SW480 (cell line): Measurements from ENCODE around the gene YTHDF2.
"Not testable (repeated sequence)": the region's sequence is repeated elsewhere in the genome, so short reads cannot be mapped to it uniquely, and the experiment has no call there.

Experiments
- DNase-seq: peaks from one replicate; pipeline ENCODE4 v3.0.0-alpha.2; 2016; ENCODE audit warnings: low spot score

YTHDF2 gene

GRCh38 chr1:28736450-28737306 lies at the start of gene YTHDF2:
Gene YTHDF2 (plus strand): TSS chr1:28736940. CDS start chr1:28737121, 181 bp downstream.
- DNase-seq = peak; percentile 94

- DNase-seq = not testable (repeated sequence)
These were observed 45.1 kb upstream of the YTHDF2 start for GRCh38 chr1:28691627-28692026.

DNA sequence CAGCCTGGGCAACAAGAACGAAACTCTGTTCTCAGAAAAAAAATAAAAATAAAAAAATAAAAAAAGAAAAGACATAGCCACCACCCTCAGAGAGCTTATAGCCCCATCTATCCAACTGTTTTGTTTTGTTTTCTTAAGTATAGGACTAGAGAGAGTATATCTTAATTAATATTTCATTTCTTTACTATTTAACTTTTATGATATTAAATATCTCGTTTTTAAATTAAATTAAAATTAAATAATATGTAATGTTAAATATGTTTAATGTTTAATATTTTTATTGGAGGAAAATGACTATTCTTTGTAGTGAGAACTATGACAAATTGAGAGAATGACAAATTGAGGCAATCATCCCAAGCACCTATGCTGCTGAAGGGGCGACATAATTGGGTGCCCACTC lies 33.1 kb upstream of the YTHDF2 start:
- DNase-seq = no peak

GRCh38 chr1:28716336-28716735 lies 20.4 kb upstream of the YTHDF2 start:
- DNase-seq = no peak

DNA sequence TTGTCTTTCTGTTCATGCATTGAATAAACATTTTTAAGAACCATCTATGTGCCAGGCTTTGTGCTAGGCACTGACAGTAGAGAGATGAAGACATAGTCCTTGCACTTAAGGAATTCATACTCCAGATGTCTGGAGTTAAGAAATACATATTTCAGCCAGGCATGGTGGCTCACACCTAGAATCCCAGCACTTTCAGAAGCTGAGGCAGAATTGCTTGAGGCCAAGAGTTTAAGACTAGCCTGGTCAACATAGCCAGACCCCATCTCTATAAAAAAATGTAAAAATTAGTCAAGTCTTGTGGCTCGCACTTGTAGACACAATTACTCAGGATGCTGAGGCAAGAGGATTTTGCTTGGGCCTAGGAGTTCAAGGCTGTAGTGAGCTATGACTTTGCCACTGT lies 18.6 kb upstream of the YTHDF2 start:
- no peak for DNase-seq

DNA sequence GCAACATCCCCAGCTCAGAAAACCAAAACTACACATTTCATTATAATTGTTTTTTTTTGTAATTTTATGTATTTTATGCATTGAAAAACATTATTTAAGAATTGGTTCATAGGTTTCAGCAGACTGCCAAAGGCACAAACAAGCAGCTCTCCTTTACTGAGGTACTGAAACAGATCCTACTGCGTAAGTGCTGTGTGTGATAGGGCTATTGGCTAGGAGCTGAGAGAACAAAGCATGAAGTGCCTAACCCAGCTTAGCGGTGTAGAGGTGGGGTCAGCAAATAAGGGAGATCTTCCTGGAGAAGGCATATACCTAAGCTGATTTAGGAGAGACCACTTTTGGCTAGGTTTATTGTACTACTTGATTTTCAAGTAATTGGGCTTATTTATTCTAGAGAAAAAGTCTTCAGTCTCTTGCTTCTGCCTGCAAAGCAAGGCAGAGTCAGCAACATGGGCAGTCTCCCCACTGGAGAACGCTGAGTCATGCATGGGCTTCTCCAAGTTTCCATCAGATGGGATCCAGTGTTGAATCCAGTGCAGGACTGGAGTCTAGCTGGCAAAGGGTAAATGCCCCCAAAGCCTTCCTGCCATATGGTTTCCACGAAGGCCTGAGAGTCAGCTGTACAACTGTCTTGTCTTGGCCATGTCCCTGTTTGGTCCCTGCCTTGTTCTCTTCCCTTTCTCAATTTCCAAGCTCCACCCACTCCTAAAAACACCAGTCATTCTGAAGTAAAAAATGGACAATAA lies 18.0 kb upstream of the YTHDF2 start:
- no peak for DNase-seq

DNA sequence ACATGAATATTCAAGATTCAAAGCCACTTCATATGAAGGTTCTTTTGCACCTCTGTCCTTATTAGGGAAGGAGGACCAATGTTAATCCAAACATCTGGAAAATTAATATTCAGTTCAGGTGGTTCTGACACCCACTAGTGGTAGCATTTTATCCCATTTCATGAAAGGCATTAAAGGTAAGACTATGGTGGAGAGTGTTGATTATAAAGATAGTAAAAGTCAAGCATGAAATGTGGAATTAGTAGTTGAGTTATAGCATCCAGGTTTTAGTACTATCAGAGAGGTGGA lies 17.5 kb upstream of the YTHDF2 start:
- no peak for DNase-seq

- no peak for DNase-seq
These were observed 16.4 kb upstream of the YTHDF2 start for GRCh38 chr1:28720376-28720775.

GRCh38 chr1:28721927-28722326 lies 14.8 kb upstream of the YTHDF2 start:
- DNase-seq = peak; percentile 23

- DNase-seq = not testable (repeated sequence)
These were observed 11.4 kb upstream of the YTHDF2 start for GRCh38 chr1:28725365-28725764.

DNA sequence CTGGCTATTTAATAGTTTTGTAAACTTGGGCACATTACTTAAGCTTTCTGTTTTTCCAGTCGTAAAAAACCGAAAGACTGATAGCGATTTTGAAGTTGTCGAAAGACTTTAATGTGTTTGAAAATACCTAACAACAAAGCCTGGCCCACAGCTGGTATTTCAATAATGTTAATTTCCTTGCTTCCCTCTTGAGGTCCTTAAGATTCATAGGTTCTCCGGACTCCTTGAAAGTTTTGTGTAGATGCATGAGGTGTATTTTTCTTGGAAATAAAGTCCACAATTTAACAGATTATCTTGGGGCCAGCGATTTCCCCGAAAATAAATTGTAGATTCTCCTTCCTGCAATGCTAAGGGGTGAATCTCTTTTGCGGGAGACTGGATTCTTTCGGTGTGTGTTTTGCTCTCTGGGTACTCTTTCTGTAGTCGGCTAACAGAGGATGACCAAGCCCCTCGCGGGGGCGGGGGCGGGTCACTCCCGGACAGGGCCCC lies 735 bp upstream of the YTHDF2 start:
- DNase-seq = no peak

GRCh38 chr1:28737307-28738132 lies 780 bp downstream of the YTHDF2 start:
- DNase-seq = peak; percentile 59

DNA sequence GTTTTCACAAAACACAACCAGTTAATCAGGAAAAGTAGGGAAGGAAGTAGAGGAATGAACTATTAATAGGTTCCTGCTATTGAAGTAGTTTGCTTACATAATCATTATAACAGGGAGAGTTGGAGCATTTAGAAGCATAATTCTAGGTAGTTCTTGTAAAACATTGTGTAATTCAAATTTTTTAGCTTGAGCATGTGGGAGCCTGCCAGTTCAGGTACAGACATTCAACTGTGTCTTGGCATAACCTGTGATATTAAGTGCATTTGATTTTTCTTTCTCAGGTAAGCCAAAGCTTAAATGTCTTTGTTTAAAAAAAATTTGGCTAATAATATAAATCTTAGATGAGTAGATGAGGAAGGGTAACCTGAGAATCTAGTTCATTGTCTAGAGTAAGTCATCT lies 3.4 kb downstream of the YTHDF2 start:
- no peak for DNase-seq

GRCh38 chr1:28744184-28744583 lies 7.4 kb downstream of the YTHDF2 start:
- no peak for DNase-seq

DNA sequence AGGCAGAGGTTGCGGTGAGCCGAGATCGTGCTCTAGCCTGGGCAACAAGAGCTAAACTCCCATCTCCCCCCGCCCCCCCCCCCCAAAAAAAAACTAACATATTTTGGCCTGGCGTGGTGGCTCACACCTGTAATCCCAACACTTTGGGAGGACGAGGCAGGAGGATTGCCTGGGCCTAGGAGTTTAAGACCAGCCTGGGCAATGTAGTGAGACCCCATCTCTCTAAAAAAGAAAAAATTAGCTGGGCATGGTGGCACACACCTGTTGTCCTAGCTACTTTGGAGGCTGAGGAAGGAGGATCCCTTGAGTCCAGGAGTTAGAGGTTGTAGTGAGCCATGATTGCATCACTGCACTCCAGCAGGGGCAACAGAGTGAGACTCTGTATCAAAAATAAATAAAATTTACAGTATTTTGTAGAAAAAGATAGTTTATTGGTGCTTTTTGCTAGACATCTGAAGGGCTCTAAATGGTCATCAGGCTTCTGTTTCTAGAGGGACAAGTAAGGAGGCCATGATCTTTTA lies 9.0 kb downstream of the YTHDF2 start:
- no peak for DNase-seq

DNA sequence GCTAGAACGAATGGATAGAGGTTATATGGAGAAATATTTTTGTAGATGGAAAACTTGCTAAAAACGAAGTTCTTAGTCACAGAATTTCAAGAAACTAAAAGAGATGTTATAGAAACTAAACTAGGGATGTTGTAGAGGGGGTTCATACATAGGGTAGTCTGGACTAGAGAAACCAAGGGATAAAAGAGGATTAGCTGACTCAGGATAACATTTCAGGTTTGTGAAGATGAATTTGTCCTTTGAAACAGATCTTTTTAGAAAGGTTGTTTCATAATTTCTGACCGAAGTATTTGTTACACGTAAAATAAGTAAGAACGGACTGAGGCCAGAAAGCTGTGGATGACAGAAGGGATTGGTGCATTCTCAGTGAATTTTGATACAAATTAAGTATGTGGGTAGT lies 13.6 kb downstream of the YTHDF2 start:
- no peak for DNase-seq

DNA sequence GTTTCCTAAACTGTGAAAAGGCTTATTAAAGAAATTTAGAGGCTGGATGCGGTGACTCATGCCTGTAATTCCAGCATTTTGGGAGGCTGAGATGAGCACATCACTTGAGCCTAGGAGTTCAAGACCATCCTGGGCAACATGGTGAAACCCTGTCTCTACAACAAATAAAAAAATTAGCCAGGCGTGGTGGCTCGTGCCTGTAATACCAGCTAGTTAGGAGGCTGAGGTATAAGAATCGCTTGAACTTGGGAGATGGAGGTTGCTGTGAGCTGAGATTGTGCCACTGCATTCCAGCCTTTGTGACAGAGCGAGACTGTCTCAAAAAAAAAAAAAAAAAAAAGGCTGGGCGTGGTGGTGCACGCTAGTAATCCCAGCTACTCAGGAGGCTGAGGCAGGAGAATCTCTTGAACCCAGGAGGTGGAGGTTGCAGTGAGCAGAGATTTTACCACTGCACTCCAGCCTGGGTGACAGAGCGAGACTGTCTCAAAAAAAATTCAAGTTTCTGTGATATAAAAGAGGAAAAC lies 14.1 kb downstream of the YTHDF2 start:
- DNase-seq = not testable (repeated sequence)

DNA sequence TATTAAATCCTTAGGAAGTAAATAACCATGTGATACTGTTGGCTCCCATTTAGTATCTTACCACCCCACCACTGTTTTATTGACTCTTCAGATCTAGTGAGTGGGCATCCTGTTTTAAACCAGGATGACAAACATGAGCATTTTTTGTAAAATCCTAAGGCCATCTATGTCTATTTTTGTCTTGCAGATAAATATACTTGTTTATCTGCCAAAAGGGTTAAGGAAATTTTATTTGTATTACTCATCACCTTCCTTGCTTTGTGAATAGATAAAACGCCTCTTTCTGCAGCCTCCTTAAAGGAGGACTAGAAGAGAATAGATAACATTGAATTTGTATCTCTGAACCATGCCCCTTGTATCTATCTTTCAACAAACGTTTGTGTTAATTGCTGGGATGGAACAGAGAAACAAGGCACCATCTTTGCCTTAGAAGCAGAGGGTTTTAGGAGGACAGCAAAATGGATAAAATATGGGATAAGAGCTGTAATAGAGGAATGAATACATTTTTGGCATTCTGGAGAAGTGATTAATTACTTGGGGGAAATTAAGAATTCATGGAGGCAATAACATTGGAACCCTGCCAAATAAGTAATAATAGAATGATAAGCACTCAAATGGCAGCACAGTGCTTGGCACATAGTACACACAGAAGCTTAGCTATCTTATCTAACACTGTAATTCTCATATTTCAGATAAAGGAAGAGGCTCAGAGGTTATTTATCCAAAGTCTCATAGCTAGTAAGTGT lies 14.7 kb downstream of the YTHDF2 start:
- DNase-seq = no peak

GRCh38 chr1:28755701-28756100 lies 19.0 kb downstream of the YTHDF2 start:
- no peak for DNase-seq

GRCh38 chr1:28756846-28757245 lies 20.1 kb downstream of the YTHDF2 start:
- DNase-seq = no peak

DNA sequence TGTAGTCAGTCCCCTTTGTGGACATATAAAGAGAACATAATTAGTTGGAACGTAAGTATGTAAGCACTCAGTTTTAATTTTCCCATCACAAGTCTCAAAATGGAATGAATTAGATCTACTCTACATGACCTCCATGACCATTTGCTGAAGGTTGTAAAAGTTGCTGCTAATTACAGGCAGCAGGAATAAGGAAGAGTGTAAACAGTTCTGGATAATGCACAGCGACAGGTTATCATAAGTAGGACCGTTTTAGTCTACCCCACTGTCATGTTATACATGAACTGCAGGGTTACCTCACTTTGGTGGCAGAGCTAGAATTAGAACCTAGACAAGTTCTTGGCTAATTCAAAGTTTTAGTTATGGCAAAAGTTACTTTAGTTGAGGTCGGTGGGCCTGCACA lies 21.7 kb downstream of the YTHDF2 start:
- DNase-seq = no peak
